Vagina (tissue), 2 donors: ENCODE results near the gene PRDM16. TPM values are rescaled to one million over a fixed set of nuclear protein-coding genes. Genes with fewer than 3 reads are reported as not detected.

Experiments used
- DNase-seq, 2 donors: peaks; one replicate each; pipeline ENCODE4 v3.0.0-alpha.2; 2017; ENCODE audit errors: extremely low spot score in 2 of 2
- H3K27ac ChIP-seq: fragments of 200-600 bp; sonication (generic); one replicate; pipeline ENCODE4 v1.5.1; 2019
- H3K27me3 ChIP-seq: fragments of 200-600 bp; sonication (generic); one replicate; pipeline ENCODE4 v1.5.1; 2019
- H3K36me3 ChIP-seq, 2 donors: fragments of 200-600 bp; sonication (generic); one replicate each; pipeline ENCODE4 v1.5.1; 2017 to 2019
- H3K4me1 ChIP-seq: fragments of 200-600 bp; sonication (generic); one replicate; pipeline ENCODE4 v1.5.1; 2019
- H3K4me3 ChIP-seq, 2 donors: fragments of 200-600 bp; sonication (generic); 1 replicate in 1 of 2; 2 replicates in 1 of 2; pipeline ENCODE4 v1.5.1; 2016 to 2019
- H3K9me3 ChIP-seq: fragments of 200-600 bp; sonication (generic); one replicate; pipeline ENCODE4 v1.5.1; 2019
- CTCF ChIP-seq, 3 experiments: fragments of 450-650 bp in 2 of 3; fragments of 200-600 bp in 1 of 3; sonication (generic) in 1 of 3; IDR thresholded peaks; one replicate each; pipeline ENCODE4 v1.5.1; 2017 to 2019; ENCODE audit warnings: antibody characterized with exemption in 3 of 3, mild to moderate bottlenecking in 2 of 3, moderate library complexity in 2 of 3
- POLR2A ChIP-seq, 2 donors: fragments of 450-650 bp; IDR thresholded peaks; one replicate each; pipeline ENCODE4 v1.6.1; 2017; ENCODE audit warnings: antibody characterized with exemption in 2 of 2, mild to moderate bottlenecking in 2 of 2, moderate library complexity in 2 of 2
- POLR2AphosphoS5 ChIP-seq, 2 donors: sonication (generic); formaldehyde crosslinking; IDR thresholded peaks; one replicate each; pipeline ENCODE4 v1.9.0; 2017; ENCODE audit warnings: antibody characterized with exemption in 2 of 2, mild to moderate bottlenecking in 2 of 2, low read depth in 1 of 2; ENCODE audit not compliant: insufficient read depth in 1 of 2
- intact Hi-C: fragments of 100-400 bp; cut with DNase I; formaldehyde crosslinking; loops from one replicate; pipeline ENCODE4 v1.15.1; 2023
- total RNA-seq: library from RNA; depleted of rRNA; stranded (reverse); fragments of >200 nt; gene quantifications from one replicate; pipeline ENCODE4 v1.2.3, GENCODE V29; 2016

PRDM16 gene
- total RNA-seq, 1 donor from 2014 or later = 3.9 TPM

DNA sequence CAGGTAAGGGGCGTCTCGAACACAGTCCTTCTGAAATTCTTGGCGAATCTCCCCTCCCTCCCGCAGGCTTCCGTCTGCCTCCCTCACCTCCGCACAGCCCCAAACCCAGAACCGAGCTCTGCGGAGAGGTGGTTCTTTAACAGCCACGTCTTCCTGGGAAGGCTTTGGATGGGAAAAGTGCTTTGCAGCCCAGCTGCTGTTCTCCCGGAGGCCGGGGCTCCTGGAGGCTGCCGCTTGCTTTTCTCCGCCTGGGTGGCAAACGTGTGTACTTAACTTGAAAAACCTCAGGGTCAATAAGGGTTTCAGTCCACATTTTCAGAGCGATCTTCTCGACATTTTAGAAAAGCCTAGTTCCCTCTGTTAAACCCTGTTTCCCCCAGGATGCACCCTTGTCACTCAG, 109.3 kb downstream of the PRDM16 start:
- TF ChIP-seq POLR2AphosphoS5 (IDR thresholded peaks at IDR 0.05; ENCODE audit: insufficient read depth in 1 of 2, low read depth in 1 of 2) (no peak), POLR2A (IDR thresholded peaks at IDR 0.05) (no peak), CTCF (IDR thresholded peaks at IDR 0.05) (no peak)
- Histone ChIP-seq H3K27ac (no peak overlapping the region), H3K27me3 (no peaks in the 10 kb centered on the region), H3K4me3 (no peak overlapping the region), H3K4me1 (peaks cover 20% of the 10 kb centered on the region), H3K36me3 (no peaks in the 10 kb centered on the region), H3K9me3 (no peaks in the 10 kb centered on the region)
- intact Hi-C loops = no loop called here
- DNase-seq = no peak

DNA sequence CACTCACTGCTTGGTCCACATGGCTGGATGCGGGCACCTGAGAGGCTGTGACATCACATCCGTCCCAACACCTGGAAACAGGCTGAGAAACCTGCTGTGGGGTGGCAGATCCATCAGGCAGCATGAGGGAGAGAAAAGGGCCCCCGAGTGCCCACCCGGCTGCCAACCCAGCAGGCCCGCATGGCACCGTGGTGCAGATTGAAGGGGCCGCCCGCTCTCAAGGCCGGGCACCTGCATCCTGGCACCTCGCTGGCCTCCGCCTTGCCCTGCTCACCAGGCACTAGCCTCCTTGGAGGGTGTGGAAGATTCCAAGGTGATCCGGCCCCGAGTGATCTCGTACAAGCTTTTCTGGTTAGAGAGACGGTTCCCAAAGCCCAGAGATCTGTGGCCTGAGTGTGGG, 110.5 kb downstream of the PRDM16 start:
- no peak for TF ChIP-seq CTCF (IDR thresholded peaks at IDR 0.05)
- TF ChIP-seq POLR2A (IDR thresholded peaks at IDR 0.05) = no peak
- no peak for TF ChIP-seq POLR2AphosphoS5 (IDR thresholded peaks at IDR 0.05; ENCODE audit: insufficient read depth in 1 of 2, low read depth in 1 of 2)
- intact Hi-C loops = no loop called here
- Histone ChIP-seq H3K4me3 (no peak overlapping the region), H3K27ac (no peak overlapping the region), H3K36me3 (no peaks in the 10 kb centered on the region), H3K9me3 (no peaks in the 10 kb centered on the region), H3K4me1 (peaks cover 13% of the 10 kb centered on the region), H3K27me3 (no peaks in the 10 kb centered on the region)
- no peak for DNase-seq

- Histone ChIP-seq H3K27me3 (no peaks in the 10 kb centered on the region), H3K27ac (no peak overlapping the region), H3K9me3 (no peaks in the 10 kb centered on the region), H3K4me1 (no peaks in the 10 kb centered on the region), H3K4me3 (no peak overlapping the region), H3K36me3 (no peaks in the 10 kb centered on the region)
- TF ChIP-seq CTCF (IDR thresholded peaks at IDR 0.05) = no peak
- no peak for TF ChIP-seq POLR2AphosphoS5 (IDR thresholded peaks at IDR 0.05; ENCODE audit: insufficient read depth in 1 of 2, low read depth in 1 of 2)
- no peak for TF ChIP-seq POLR2A (IDR thresholded peaks at IDR 0.05)
- intact Hi-C loops = no loop called here
- no peak for DNase-seq
Measured at GRCh38 chr1:3180915-3181314, 111.9 kb downstream of the PRDM16 start.

DNA sequence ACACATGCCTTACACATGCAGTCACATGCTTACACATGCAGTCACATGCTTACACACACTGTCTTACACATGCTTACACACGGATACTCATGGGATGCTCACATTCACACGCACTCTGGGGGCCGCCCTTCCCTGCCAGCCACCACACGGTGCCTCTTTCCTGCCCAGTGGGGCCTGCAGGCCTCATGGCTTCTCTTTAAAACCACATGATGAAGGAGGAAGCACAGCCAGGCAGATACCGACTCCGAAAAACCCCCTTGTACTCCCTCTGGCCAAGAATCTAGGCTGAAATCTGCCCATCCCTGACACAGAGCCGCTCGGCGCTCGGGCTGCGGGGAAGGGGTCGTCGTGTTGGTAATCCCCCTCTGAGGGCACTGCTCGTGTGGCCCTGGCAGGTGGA, 113.0 kb downstream of the PRDM16 start:
- Histone ChIP-seq H3K27me3 (no peaks in the 10 kb centered on the region), H3K36me3 (no peaks in the 10 kb centered on the region), H3K4me1 (no peaks in the 10 kb centered on the region), H3K27ac (no peak overlapping the region), H3K9me3 (no peaks in the 10 kb centered on the region), H3K4me3 (no peak overlapping the region)
- intact Hi-C loops = no loop called here
- TF ChIP-seq CTCF (IDR thresholded peaks at IDR 0.05) = no peak
- no peak for TF ChIP-seq POLR2AphosphoS5 (IDR thresholded peaks at IDR 0.05; ENCODE audit: insufficient read depth in 1 of 2, low read depth in 1 of 2)
- TF ChIP-seq POLR2A (IDR thresholded peaks at IDR 0.05) = no peak
- DNase-seq = no peak

GRCh38 chr1:3183411-3183810, 114.4 kb downstream of the PRDM16 start:
- intact Hi-C loops = no loop called here
- Histone ChIP-seq H3K9me3 (no peaks in the 10 kb centered on the region), H3K4me1 (no peaks in the 10 kb centered on the region), H3K4me3 (no peak overlapping the region), H3K27me3 (no peaks in the 10 kb centered on the region), H3K36me3 (no peaks in the 10 kb centered on the region), H3K27ac (no peak overlapping the region)
- TF ChIP-seq POLR2AphosphoS5 (IDR thresholded peaks at IDR 0.05; ENCODE audit: insufficient read depth in 1 of 2, low read depth in 1 of 2) = no peak
- no peak for TF ChIP-seq CTCF (IDR thresholded peaks at IDR 0.05)
- no peak for TF ChIP-seq POLR2A (IDR thresholded peaks at IDR 0.05)
- no peak for DNase-seq
